Bronchial epithelial cell (primary cell): Measurements from ENCODE around the gene MBD6. TPM values are rescaled to one million over a fixed set of nuclear protein-coding genes. Genes with fewer than 3 reads are reported as not detected.

Experiments used
- DNase-seq: peaks from one replicate; pipeline ENCODE4 v3.0.0-alpha.2; 2010; ENCODE audit warnings: low read depth
- FAIRE-seq: peaks from 2 replicates; lab custom pipeline; 2011; peaks lifted over from hg19 to GRCh38; lab: Jason Lieb, UNC
- H3K27me3 ChIP-seq: 2 replicates; pipeline ENCODE4 v1.5.1; 2011; ENCODE audit warnings: low read length; ENCODE audit not compliant: control insufficient read depth, insufficient read depth
- H3K36me3 ChIP-seq: 2 replicates; pipeline ENCODE4 v1.5.1; 2011; ENCODE audit warnings: low read length; ENCODE audit not compliant: control insufficient read depth, insufficient read depth
- H3K4me3 ChIP-seq: 2 replicates; pipeline ENCODE4 v1.5.1; 2011; ENCODE audit warnings: mild to moderate bottlenecking, low read depth, low read length, control low read depth
- CTCF ChIP-seq: IDR thresholded peaks from 2 replicates; pipeline ENCODE4 v1.5.1; 2011; ENCODE audit warnings: mild to moderate bottlenecking, moderate library complexity, low read length, control low read depth, inconsistent platforms; ENCODE audit not compliant: insufficient read depth, severe bottlenecking
- total RNA-seq: library from RNA; depleted of rRNA; stranded (reverse); fragments of >200 nt; gene quantifications from 2 replicates; pipeline ENCODE4 v1.2.1, GENCODE V29; 2014

Gene MBD6
- total RNA-seq, 1 donor from 2014 or later = 5.0 TPM

- Histone ChIP-seq H3K4me3 (peak overlapping the region; percentile 16), H3K27me3 (peaks cover 40% of the 10 kb centered on the region), H3K36me3 (no peaks in the 10 kb centered on the region)
- no peak for TF ChIP-seq CTCF
- FAIRE-seq (no peak), DNase-seq (no peak)
Measured at GRCh38 chr12:57475271-57476161, 47.1 kb upstream of the MBD6 start.

- TF ChIP-seq CTCF = peak; percentile 21
- Histone ChIP-seq H3K36me3 (no peaks in the 10 kb centered on the region), H3K27me3 (peaks cover 42% of the 10 kb centered on the region), H3K4me3 (peak overlapping the region; percentile 16)
- FAIRE-seq (no peak), DNase-seq (no peak)
Measured at GRCh38 chr12:57476162-57476992, 46.2 kb upstream of the MBD6 start.

GRCh38 chr12:57476993-57477709 lies 45.5 kb upstream of the MBD6 start:
- H3K4me3 ChIP-seq = no peak overlapping the region
- DNase-seq (no peak), FAIRE-seq (no peak)
- H3K27me3 ChIP-seq = peaks cover 43% of the 10 kb centered on the region
- no peak for TF ChIP-seq CTCF
- H3K36me3 ChIP-seq = no peaks in the 10 kb centered on the region

- no peak for TF ChIP-seq CTCF
- Histone ChIP-seq H3K27me3 (peaks cover 37% of the 10 kb centered on the region), H3K4me3 (no peak overlapping the region), H3K36me3 (no peaks in the 10 kb centered on the region)
- DNase-seq (peak; percentile 48), FAIRE-seq (no peak)
Measured at GRCh38 chr12:57477710-57478681, 44.6 kb upstream of the MBD6 start.

GRCh38 chr12:57479043-57479375 lies 43.6 kb upstream of the MBD6 start:
- DNase-seq = no peak
- Histone ChIP-seq H3K27me3 (peaks cover 32% of the 10 kb centered on the region), H3K36me3 (no peaks in the 10 kb centered on the region), H3K4me3 (no peak overlapping the region)
- TF ChIP-seq CTCF = no peak
- no peak for FAIRE-seq
